Right cardiac atrium (tissue), 5 donors: ENCODE results near the gene CFAP45. TPM values are rescaled to one million over a fixed set of nuclear protein-coding genes. Genes with fewer than 3 reads are reported as not detected.

Experiments used
- ATAC-seq, 2 donors: fragments of 200-7000 bp; cut with Tn5 transposase; one replicate each; pipeline versions ENCODE4 v1.8.0 to v1.9.1; 2020; ENCODE audit warnings: moderate library complexity in 2 of 2, mild to moderate bottlenecking in 1 of 2
- DNase-seq, 3 donors: peaks; one replicate each; pipeline ENCODE4 v3.0.0-alpha.2; 2020
- H3K27ac ChIP-seq: one replicate; pipeline ENCODE4 v1.5.1; 2013; ENCODE audit warnings: mild to moderate bottlenecking, low read length, control low read depth, moderate library complexity
- H3K27me3 ChIP-seq: one replicate; pipeline ENCODE4 v1.6.1; 2013; ENCODE audit not compliant: control insufficient read depth, insufficient read depth
- H3K4me1 ChIP-seq: one replicate; pipeline ENCODE4 v1.6.1; 2013; ENCODE audit warnings: low read length; ENCODE audit not compliant: control insufficient read depth, insufficient read depth
- H3K4me3 ChIP-seq: one replicate; pipeline ENCODE4 v1.5.1; 2013; ENCODE audit warnings: low read length, control low read depth
- H3K9me3 ChIP-seq: one replicate; pipeline ENCODE4 v1.6.1; 2013; ENCODE audit warnings: low read length; ENCODE audit not compliant: control insufficient read depth
- WGBS: extraction: QIAGEN DNeasy Blood & Tissue Kit; methylation state at CpG from one replicate; pipeline ENCODE4 v1.1.7; 2013; 5-methylcytosine and 5-hydroxymethylcytosine counted together
- intact Hi-C, 4 donors: fragments of 100-400 bp; cut with DNase I; formaldehyde crosslinking; loops; one replicate each; pipeline versions ENCODE4 v1.11.0 to v1.14.0; 2022 to 2023
- polyA plus RNA-seq: library from polyadenylated mRNA; stranded (reverse); fragments of 200-250 nt; gene quantifications from one replicate; pipeline ENCODE4 v1.2.3, GENCODE V29; 2013
- total RNA-seq, 4 donors: library from RNA; stranded (reverse); fragmentation: NEBNext Ultra II Directional; extraction: Animal tissue kit (Norgen Biotek cat#: 25700); gene quantifications; one replicate each; pipeline ENCODE4 v1.2.1, GENCODE V29; 2021
- donor health status: healthy with polysubstance abuse.
- donor health status: DM: no; HTN: yes; CAD: no.
- donor health status: DM: no; HTN: no; CAD: no.
- donor health status: DM: no; HTN: yes; CAD: no; lungs with severe emphysema.
- donor health status: DM: yes; HTN: yes; CAD: no.

CFAP45 gene
- total and polyA plus RNA-seq, 5 donors: 3.4 to 9.4 (median 4.1) TPM

GRCh38 chr1:159847231-159847630, 52.7 kb downstream of the CFAP45 start:
- intact Hi-C loops: no loop called here
- no peak for ATAC-seq

GRCh38 chr1:159845751-159846629, 54.0 kb downstream of the CFAP45 start:
- Histone ChIP-seq H3K9me3 (no peaks in the 10 kb centered on the region), H3K27me3 (no peaks in the 10 kb centered on the region)
- 86% methylated on average over 13 of the region's 13 CpGs for WGBS

More at GRCh38 chr1:159847231-159847630, 52.7 kb downstream of the CFAP45 start:
- no peaks in the 10 kb centered on the region for H3K4me1 ChIP-seq
- 67% methylated on average over 4 of the region's 4 CpGs for WGBS
- no peak overlapping the region for H3K4me3 ChIP-seq
- no peaks in the 10 kb centered on the region for H3K27me3 ChIP-seq
- no peak overlapping the region for H3K27ac ChIP-seq
- H3K9me3 ChIP-seq: no peaks in the 10 kb centered on the region
- no peak for DNase-seq

DNA sequence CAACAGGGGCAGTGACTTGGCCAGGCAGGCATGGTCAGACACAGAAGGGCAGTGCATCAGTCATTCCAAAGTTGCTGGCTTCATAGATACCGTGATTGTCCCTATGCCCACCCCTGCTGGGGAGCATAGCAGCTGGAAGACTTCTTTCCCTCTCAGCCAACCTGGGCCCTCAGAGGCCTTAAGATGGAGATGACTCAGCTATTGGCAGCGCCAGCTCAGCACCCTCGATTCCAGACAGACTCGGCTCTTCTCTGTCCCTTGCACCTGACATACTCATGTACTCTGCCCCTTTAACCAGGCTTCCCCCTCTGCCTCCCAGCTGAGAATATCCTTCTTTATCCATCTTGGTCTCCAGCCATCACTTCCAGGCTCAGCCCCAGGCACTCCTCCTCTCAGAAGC, 56.5 kb downstream of the CFAP45 start:
- H3K4me3 ChIP-seq: no peak overlapping the region
- no peak for ATAC-seq
- 84% methylated on average over 4 of the region's 4 CpGs for WGBS

More at GRCh38 chr1:159845751-159846629, 54.0 kb downstream of the CFAP45 start:
- no peak overlapping the region for H3K4me3 ChIP-seq
- H3K27ac ChIP-seq: no peak overlapping the region
- ATAC-seq: no peak
- H3K4me1 ChIP-seq: no peaks in the 10 kb centered on the region
- intact Hi-C loops: no loop called here
- no peak for DNase-seq

GRCh38 chr1:159841749-159842148, 58.2 kb downstream of the CFAP45 start:
- Histone ChIP-seq H3K4me3 (no peak overlapping the region), H3K9me3 (no peaks in the 10 kb centered on the region), H3K4me1 (no peaks in the 10 kb centered on the region), H3K27ac (no peak overlapping the region), H3K27me3 (no peaks in the 10 kb centered on the region)
- WGBS: 58% methylated on average over 2 of the region's 2 CpGs
- DNase-seq (no peak), ATAC-seq (no peak)
- intact Hi-C loops: no loop called here

More for the DNA sequence above, 56.5 kb downstream of the CFAP45 start:
- DNase-seq: no peak
- Histone ChIP-seq H3K4me1 (no peaks in the 10 kb centered on the region), H3K27me3 (no peaks in the 10 kb centered on the region), H3K9me3 (no peaks in the 10 kb centered on the region), H3K27ac (no peak overlapping the region)
- intact Hi-C loops: no loop called here

- Histone ChIP-seq H3K4me1 (no peaks in the 10 kb centered on the region), H3K27ac (no peak overlapping the region), H3K27me3 (no peaks in the 10 kb centered on the region), H3K9me3 (no peaks in the 10 kb centered on the region), H3K4me3 (no peak overlapping the region)
- no peak for DNase-seq
- intact Hi-C loops: no loop called here
- ATAC-seq: no peak
- WGBS: 93% methylated on average over 5 of the region's 5 CpGs
These were observed 60.7 kb downstream of the CFAP45 start for GRCh38 chr1:159839116-159839849.

DNA sequence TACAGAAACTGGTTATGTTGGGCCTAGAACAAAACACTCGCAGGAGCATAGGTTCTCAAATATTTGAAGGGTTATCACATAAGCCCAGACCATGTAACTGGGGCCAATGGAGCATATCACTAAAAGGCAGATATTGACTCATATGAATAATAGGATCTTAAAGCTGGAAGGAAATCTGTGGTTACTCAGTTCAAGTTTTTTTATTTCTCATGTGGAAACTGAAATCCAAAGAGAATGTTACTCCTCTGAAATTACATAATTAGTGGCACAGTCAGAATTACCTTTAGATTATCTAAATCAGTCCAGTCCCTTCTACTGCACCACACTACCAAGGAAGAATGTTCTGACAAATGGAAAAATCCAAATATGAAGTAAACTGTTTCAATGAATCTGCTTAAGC, 61.2 kb downstream of the CFAP45 start:
- H3K27me3 ChIP-seq: no peaks in the 10 kb centered on the region
- intact Hi-C loops: no loop called here
- ATAC-seq (no peak), DNase-seq (no peak)
- H3K27ac ChIP-seq: no peak overlapping the region
- H3K4me1 ChIP-seq: no peaks in the 10 kb centered on the region
- 87% methylated on average over 1 of the region's 1 CpG for WGBS
- H3K4me3 ChIP-seq: no peak overlapping the region
- no peaks in the 10 kb centered on the region for H3K9me3 ChIP-seq

- H3K27ac ChIP-seq: no peak overlapping the region
- no peaks in the 10 kb centered on the region for H3K27me3 ChIP-seq
- no peaks in the 10 kb centered on the region for H3K9me3 ChIP-seq
- H3K4me1 ChIP-seq: no peaks in the 10 kb centered on the region
- ATAC-seq (no peak), DNase-seq (no peak)
- H3K4me3 ChIP-seq: no peak overlapping the region
- intact Hi-C loops: no loop called here
- 72% methylated on average over 8 of the region's 8 CpGs for WGBS
These were observed 64.0 kb downstream of the CFAP45 start for GRCh38 chr1:159835862-159836525.

DNA sequence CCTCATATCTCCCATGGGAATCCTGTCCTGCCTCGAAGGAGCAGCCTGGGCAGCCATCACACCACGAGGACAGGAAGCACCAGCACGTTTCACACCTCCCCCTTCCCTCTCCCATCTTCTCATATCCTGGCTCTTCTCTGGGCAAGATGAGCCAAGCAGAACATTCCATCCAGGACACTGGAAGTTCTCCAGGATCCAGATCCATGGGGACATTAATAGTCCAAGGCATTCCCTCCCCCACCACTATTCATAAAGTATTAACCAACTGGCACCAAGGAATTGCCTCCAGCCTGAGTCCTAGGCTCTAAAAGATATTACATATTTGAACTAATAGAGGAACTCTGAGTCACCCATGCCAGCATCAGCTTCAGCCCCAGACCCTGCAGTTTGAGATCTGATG, 64.6 kb downstream of the CFAP45 start:
- no peaks in the 10 kb centered on the region for H3K4me1 ChIP-seq
- H3K27ac ChIP-seq: no peak overlapping the region
- ATAC-seq (peak in 1 of 2 donors; percentile 29), DNase-seq (no peak)
- intact Hi-C loops: no loop called here
- no peaks in the 10 kb centered on the region for H3K27me3 ChIP-seq
- H3K4me3 ChIP-seq: no peak overlapping the region
- no peaks in the 10 kb centered on the region for H3K9me3 ChIP-seq
- WGBS: 27% methylated on average over 3 of the region's 3 CpGs

DNA sequence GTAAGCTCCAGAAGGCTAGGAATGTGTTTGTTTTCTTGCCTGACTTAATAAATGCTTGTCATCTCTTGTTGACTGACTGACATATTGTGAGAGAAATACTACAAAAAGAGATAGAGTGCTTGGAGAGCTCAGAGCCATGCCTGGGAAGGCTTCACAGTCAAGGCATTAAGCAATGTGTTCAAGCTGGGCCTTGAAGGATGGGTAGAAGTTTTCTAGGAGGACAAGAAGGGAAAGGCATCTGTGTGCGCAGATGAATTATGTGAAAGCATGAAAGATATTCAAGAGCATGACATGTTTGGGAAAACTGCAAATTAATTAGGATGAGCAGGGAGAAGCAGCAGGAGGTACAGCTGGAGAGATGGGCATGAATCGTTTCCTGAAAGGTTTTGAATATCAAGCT, 67.7 kb downstream of the CFAP45 start:
- Histone ChIP-seq H3K4me3 (no peak overlapping the region), H3K4me1 (no peaks in the 10 kb centered on the region), H3K9me3 (no peaks in the 10 kb centered on the region), H3K27ac (no peak overlapping the region), H3K27me3 (no peaks in the 10 kb centered on the region)
- DNase-seq (no peak), ATAC-seq (no peak)
- intact Hi-C loops: no loop called here
- WGBS: 97% methylated on average over 2 of the region's 2 CpGs

DNA sequence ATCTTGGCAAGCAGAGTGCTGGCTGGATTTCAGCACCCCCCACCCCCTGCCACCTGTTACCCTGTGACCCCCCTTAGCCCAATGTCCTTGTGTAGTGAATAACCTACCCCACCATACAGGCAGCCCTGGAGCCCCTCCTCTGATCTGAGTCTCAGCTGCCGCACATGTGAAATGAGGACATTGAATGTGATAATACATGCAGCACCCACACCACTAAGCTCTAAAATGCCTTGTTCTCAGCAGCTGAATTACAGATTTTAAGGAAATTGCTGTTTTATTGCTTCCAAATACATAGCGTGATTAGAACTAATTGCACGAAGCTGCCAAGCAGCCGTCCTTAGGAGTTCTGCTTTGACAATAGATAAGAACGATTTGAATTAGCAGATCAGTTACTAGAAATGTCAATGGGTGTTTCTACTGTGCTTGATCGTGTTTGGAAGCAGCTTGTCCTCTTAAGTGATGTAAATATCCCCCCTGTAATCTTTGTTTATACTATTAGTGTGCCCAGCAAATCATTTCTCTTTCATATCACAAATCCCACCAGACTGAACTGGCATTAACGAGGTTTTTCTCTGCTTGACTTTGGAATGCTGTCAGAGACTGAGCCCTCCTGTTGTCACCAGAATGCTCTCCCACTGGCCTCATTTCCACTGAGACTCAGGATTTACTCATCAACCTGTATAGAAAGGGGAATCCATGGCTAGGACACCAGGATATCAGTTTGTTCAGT, 68.4 kb downstream of the CFAP45 start:
- Histone ChIP-seq H3K27me3 (no peaks in the 10 kb centered on the region), H3K27ac (no peak overlapping the region), H3K9me3 (no peaks in the 10 kb centered on the region), H3K4me1 (no peaks in the 10 kb centered on the region), H3K4me3 (no peak overlapping the region)
- no peak for ATAC-seq
- WGBS: 39% methylated on average over 7 of the region's 7 CpGs
- no peak for DNase-seq
- intact Hi-C loops: no loop called here
